ENCODE measurements around the gene HIGD1B.

DNA sequence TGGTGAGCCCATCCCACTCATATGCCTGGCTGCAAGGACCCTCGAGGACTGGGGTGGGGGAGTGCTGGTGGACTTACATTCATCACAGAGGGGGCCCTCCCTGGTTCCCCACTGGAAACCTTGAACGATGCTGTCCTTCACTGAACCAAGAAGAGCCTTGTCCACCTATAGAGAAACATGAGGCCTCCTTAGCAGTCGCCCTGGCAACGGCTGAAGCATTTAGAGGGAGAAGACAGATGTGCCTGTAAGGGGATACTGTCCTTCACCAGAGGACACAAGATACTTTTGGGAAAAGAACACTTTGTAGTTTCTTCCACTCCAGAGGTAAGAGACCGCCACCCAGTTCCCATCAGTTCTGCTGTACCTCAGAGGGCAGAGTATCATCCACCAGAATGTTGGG lies 6.5 kb downstream of the HIGD1B start:
- no peak for TF ChIP-seq GATA2 (IDR thresholded peaks at IDR 0.05; ENCODE audit: low read depth, low read length)
- no peak for TF ChIP-seq GATA3 (IDR thresholded peaks at IDR 0.05; ENCODE audit: low read depth, low read length)

Measured in SH-SY5Y (cell line).